HG02642 (cell line): ENCODE results near the gene PIK3AP1.

ENCODE experiments used
- ATAC-seq: cut with Tn5 transposase; IDR thresholded peaks from one replicate; pipeline ENCODE4 v1.9.1; 2021; ENCODE audit warnings: mild to moderate bottlenecking; ENCODE audit not compliant: unreplicated experiment, poor library complexity

PIK3AP1 gene

DNA sequence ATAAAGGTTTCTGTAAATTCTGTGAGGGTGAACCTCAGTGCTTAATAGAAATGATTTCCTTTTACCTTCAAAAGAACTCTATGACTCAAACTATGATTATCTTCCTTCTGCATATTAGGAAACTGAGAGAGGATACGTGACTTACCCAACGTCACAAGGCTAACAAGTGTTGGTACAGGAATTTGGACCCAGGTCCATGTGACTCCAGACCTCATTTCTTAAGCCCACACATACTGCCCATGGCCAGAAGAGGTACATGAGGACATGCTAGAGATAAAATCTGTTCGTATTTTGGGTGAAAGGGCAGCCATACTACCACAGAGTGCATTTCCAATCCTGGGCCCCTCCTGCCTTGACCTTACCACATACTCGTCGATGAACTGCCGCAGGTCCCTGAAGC, 72.0 kb downstream of the PIK3AP1 start:
- no peak for ATAC-seq

GRCh38 chr10:96647466-96647865, 72.8 kb downstream of the PIK3AP1 start:
- no peak for ATAC-seq

GRCh38 chr10:96646751-96647166, 73.6 kb downstream of the PIK3AP1 start:
- no peak for ATAC-seq

GRCh38 chr10:96646301-96646700, 74.0 kb downstream of the PIK3AP1 start:
- ATAC-seq = no peak

- ATAC-seq = no peak
These were observed 75.1 kb downstream of the PIK3AP1 start for GRCh38 chr10:96645191-96645721.

DNA sequence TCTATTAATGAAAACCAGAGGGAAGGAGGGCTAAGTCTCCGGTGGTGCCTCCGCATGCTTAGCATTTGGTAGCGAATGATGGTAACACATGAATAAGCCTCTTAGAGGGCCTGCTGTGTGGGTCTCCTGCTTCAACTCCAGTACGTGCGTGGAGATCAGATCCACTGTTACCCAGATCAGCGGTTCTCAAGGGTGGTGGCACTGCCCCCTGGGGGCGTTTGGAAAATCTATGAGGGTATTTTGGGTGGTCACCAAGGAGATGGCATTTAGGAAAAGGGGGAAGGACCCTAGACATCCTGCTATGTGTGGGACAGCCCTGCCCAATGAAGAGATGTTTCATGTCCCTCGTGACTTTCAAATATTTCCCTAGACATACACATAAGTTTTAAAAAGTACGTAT, 76.4 kb downstream of the PIK3AP1 start:
- ATAC-seq = no peak

DNA sequence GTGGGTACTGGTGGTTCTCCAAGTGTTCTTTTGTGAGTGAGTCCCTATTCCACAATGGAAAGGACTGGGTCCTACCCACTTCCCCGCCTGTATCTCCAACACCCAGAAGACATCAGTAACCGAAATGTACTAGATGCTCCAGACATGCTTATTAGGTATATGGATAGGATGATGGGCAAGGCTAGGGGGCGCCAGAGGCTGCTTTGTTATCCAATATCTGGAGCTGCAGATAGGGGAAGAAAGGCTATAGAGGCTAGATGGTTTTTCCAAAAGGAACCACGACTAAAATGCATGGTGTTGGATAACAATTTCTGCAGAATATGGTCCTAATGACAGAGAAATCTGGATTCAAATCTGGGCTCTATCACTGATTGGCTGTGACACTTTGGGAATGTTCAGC, 77.3 kb downstream of the PIK3AP1 start:
- ATAC-seq = no peak

DNA sequence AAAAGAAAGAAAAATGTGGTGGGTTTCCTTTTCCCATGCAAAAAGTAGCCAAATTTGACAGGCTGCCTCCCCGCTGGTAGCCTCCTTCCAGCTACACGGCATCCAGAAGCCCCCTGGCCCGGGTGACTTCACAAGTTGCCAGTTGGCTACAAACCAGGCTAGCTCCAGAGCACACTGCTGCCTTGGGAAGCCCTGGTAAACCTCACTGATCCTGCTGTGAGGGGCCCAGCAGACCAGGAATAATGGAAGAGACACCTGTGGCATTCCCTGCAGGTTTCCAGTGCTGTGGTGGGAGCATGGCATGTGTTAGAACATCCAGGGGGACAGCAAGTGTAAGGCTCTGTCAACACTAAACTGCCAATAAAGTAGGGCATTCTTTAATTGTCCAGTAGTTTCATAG, 77.8 kb downstream of the PIK3AP1 start:
- ATAC-seq = no peak

DNA sequence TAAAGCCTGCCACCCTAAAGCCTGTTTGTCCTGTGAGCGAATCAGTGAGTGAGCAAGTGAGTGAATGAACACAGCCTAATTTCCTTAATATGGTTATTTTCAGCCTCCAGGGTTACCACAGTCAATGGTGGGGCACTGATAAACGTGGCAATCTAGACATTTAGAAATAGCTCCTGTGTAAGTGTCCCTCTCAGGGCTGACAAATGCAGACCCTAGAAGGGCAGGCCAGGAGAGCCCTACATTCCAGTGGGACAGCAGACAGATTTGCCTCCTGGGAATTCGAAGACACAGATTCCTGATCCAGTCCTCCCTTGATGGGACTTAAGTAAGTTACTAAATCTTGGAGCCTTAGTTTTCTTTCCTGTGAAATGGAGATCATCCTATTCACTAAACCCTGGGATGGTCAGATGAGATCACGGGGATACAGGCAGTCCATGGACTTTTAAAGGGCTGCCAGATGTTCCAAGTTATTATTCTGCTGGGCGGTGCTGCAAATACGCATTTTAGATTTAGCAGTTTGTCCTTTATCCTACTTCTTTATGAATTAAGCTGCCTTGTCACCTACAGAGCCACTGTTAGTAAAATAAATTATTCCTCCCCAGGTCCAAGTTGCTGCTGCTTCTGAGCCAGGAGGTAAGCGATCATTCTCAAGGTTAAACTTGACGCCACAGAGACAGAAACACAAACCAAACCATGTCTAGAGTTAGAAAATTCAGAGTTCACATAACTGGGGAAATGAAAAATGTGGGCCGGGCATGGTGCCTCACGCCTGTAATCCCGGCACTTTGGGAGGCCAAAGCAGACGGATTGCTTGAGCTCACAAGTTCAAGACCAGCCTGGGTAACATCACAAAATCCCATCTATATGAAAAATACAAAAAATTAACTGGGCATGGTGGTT, 78.7 kb downstream of the PIK3AP1 start:
- ATAC-seq = no peak

GRCh38 chr10:96639899-96640298, 80.4 kb downstream of the PIK3AP1 start:
- no peak for ATAC-seq

DNA sequence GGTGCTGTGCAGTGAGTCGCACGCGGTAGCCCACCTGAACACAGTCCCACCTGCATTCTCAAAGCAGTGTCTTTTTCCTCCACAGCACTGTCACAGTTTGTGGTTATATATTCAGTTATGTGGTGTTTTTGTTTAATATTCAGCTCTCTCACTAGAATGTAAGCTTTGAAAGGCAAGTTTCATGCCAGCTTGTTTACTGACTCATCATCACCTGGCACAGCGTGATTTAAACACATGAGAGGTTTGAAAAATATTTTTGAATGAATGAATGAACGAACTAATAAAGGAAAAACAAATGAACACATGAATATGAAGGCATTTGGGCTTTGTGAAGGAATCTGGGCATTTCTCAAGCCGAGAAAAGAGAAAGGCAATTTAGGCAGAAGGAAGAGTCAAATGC, 81.6 kb downstream of the PIK3AP1 start:
- ATAC-seq = no peak

DNA sequence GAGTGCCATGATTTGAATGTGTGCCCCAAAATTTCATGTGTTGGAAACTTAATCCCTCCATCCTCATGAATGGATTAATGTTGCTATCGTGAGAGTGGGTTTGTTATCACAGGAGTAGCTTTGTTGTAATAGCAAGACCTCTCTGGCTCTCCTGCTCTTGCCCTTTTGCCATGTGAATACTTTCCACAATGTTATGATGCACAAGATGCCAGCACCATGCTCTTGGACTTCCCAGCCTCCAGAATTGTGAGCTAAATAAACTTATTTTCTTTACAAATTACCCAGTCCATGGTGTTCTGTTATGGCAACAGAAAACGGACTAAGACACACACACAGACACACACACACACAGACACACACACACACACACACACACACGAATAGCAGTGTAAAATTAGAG, 82.2 kb downstream of the PIK3AP1 start:
- ATAC-seq = no peak

- ATAC-seq = no peak
These were observed 82.6 kb downstream of the PIK3AP1 start for GRCh38 chr10:96637709-96638108.

GRCh38 chr10:96636551-96636950, 83.8 kb downstream of the PIK3AP1 start:
- no peak for ATAC-seq

- ATAC-seq = no peak
These were observed 87.2 kb downstream of the PIK3AP1 start for GRCh38 chr10:96632974-96633710.

GRCh38 chr10:96627292-96627691, 93.0 kb downstream of the PIK3AP1 start:
- ATAC-seq = no peak

GRCh38 chr10:96626795-96627194, 93.5 kb downstream of the PIK3AP1 start:
- no peak for ATAC-seq

DNA sequence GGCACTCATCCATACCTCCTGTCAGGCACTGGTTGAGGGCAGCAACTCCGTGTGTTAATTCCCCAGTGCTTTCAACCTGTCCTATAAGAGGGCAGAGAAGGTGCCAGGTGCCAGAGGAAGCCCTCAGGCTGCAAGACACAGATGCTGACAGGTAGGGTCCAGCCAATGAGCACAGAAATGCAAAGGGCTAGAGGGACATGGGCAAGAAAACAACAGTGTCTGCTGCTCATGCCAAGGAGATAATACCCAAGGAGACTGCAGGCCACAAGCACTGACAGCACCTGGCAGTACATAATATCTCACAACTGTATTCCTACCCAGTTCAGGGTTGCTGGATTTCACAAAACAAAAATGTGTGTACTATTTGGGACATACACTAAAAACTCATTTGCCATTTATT, 95.1 kb downstream of the PIK3AP1 start:
- ATAC-seq = no peak

DNA sequence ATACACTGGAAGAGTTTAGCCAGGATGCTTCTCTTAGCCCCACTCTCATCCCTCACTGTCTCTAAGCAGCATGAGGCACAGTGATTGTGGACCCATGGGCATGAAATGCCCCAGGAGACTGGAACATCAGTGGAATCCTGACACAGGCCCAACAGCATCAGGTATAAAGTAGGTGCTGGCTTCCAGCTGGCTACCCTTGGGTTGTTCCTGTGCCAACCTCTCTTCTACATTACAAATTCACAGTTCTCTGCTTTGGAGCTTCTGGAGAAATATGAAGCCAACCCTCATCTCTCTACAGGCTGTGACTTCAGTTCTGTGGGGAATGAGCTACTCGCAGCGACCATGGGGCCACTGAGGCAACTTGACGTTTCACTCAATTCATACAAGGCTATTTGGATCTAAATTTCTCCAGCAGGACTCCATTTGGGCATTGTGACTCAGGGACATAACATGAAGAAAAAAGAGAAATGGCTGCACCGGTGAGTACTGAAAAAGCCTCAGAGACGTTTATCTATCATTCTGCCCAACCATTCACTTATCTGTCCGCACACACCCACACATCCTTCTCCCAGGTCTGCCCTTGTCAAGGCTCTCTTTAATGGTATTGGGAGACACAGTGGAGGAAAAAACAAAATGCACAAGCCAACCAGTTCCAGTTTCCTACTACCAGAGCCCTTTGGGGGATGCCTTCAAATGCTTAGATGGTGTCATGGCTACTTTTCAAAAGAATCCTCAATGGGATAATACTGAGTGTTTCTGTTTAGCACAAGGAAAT, 98.1 kb downstream of the PIK3AP1 start:
- no peak for ATAC-seq
